Lower lobe of right lung (tissue), 2 donors: ENCODE results near the gene MRM1. TPM values are rescaled to one million over a fixed set of nuclear protein-coding genes. Genes with fewer than 3 reads are reported as not detected.
A peak's percentile ranks its signal among the peaks of the same experiment; 100 is the strongest.

Experiments
- ATAC-seq, 2 donors: fragments of 200-7000 bp; cut with Tn5 transposase; one replicate each; pipeline ENCODE4 v1.9.1; 2020 to 2022; ENCODE audit warnings: mild to moderate bottlenecking in 2 of 2, moderate library complexity in 2 of 2
- DNase-seq: peaks from one replicate; pipeline ENCODE4 v3.0.0-alpha.2; 2020
- H3K27ac ChIP-seq: fragments of 200-600 bp; one replicate; pipeline ENCODE4 v1.8.0; 2022
- H3K27me3 ChIP-seq: fragments of 200-600 bp; one replicate; pipeline ENCODE4 v1.8.0; 2022; ENCODE audit warnings: low read depth
- H3K36me3 ChIP-seq: fragments of 200-600 bp; one replicate; pipeline ENCODE4 v1.8.0; 2022; ENCODE audit warnings: mild to moderate bottlenecking
- H3K4me1 ChIP-seq: fragments of 200-600 bp; one replicate; pipeline ENCODE4 v1.8.0; 2022
- H3K4me3 ChIP-seq: fragments of 200-600 bp; one replicate; pipeline ENCODE4 v1.8.0; 2022; ENCODE audit warnings: mild to moderate bottlenecking
- H3K9me3 ChIP-seq: fragments of 200-600 bp; one replicate; pipeline ENCODE4 v1.8.0; 2022
- CTCF ChIP-seq: fragments of 200-600 bp; IDR thresholded peaks from one replicate; pipeline ENCODE4 v1.8.0; 2022; ENCODE audit warnings: antibody characterized with exemption, mild to moderate bottlenecking
- intact Hi-C: fragments of 100-400 bp; cut with DNase I; formaldehyde crosslinking; loops from one replicate; pipeline ENCODE4 v1.11.0; 2022
- total RNA-seq: library from RNA; stranded (reverse); fragmentation: NEBNext Ultra II Directional; extraction: Animal tissue kit (Norgen Biotek cat#: 25700); gene quantifications from one replicate; pipeline ENCODE4 v1.2.1, GENCODE V29; 2021
- donor health status: DM: no; HTN: yes; CAD: no; lungs with severe emphysema.

Gene MRM1
- total RNA-seq, 1 donor from 2014 or later = 6.6 TPM

GRCh38 chr17:36592316-36592715 is 9.1 kb upstream of the MRM1 start:
- H3K27ac ChIP-seq = peak overlapping the region; percentile 62
- peaks cover 16% of the 10 kb centered on the region for H3K4me1 ChIP-seq
- no peak for TF ChIP-seq CTCF
- H3K27me3 ChIP-seq = no peaks in the 10 kb centered on the region
- H3K36me3 ChIP-seq = peaks cover 27% of the 10 kb centered on the region
- H3K9me3 ChIP-seq = no peaks in the 10 kb centered on the region
- H3K4me3 ChIP-seq = peak overlapping the region; percentile 91
- intact Hi-C loops = no loop called here
- DNase-seq (peak; percentile 46), ATAC-seq (peak; percentile 22 to 50)

- TF ChIP-seq CTCF = no peak
- H3K4me1 ChIP-seq = peaks cover 16% of the 10 kb centered on the region
- H3K27me3 ChIP-seq = no peaks in the 10 kb centered on the region
- no peaks in the 10 kb centered on the region for H3K9me3 ChIP-seq
- peaks cover 22% of the 10 kb centered on the region for H3K36me3 ChIP-seq
- H3K27ac ChIP-seq = no peak overlapping the region
- ATAC-seq (no peak), DNase-seq (peak; percentile 17)
- intact Hi-C loops = no loop called here
- peak overlapping the region; percentile 91 for H3K4me3 ChIP-seq
Observed at GRCh38 chr17:36592716-36593321, 8.6 kb upstream of the MRM1 start.

GRCh38 chr17:36593656-36594316 is 7.6 kb upstream of the MRM1 start:
- Histone ChIP-seq H3K27ac (no peak overlapping the region), H3K4me1 (peaks cover 16% of the 10 kb centered on the region), H3K27me3 (no peaks in the 10 kb centered on the region), H3K36me3 (peaks cover 12% of the 10 kb centered on the region), H3K4me3 (no peak overlapping the region), H3K9me3 (no peaks in the 10 kb centered on the region)
- DNase-seq (peak; percentile 14), ATAC-seq (no peak)
- intact Hi-C loops = no loop called here
- no peak for TF ChIP-seq CTCF

GRCh38 chr17:36594626-36595401 is 6.6 kb upstream of the MRM1 start:
- Histone ChIP-seq H3K36me3 (peaks cover 2% of the 10 kb centered on the region), H3K4me3 (no peak overlapping the region), H3K27ac (no peak overlapping the region), H3K27me3 (no peaks in the 10 kb centered on the region), H3K4me1 (peaks cover 16% of the 10 kb centered on the region), H3K9me3 (no peaks in the 10 kb centered on the region)
- TF ChIP-seq CTCF = no peak
- DNase-seq (peak; percentile 33), ATAC-seq (no peak)
- intact Hi-C loops = no loop called here

GRCh38 chr17:36597226-36597625 is 4.2 kb upstream of the MRM1 start:
- intact Hi-C loops = no loop called here

More at GRCh38 chr17:36597226-36597625, 4.2 kb upstream of the MRM1 start:
- no peak for TF ChIP-seq CTCF
- DNase-seq = no peak
- no peak for ATAC-seq
- Histone ChIP-seq H3K4me1 (peaks cover 23% of the 10 kb centered on the region), H3K27ac (no peak overlapping the region), H3K9me3 (no peaks in the 10 kb centered on the region), H3K27me3 (no peaks in the 10 kb centered on the region), H3K36me3 (no peaks in the 10 kb centered on the region), H3K4me3 (no peak overlapping the region)
